ENCODE measurements around the gene EDEM2. TPM values are rescaled to one million over a fixed set of nuclear protein-coding genes. Genes with fewer than 3 reads are reported as not detected.
A peak's percentile ranks its signal among the peaks of the same experiment; 100 is the strongest.

Gene EDEM2
- total RNA-seq, 1 experiment from 2014 or later, result 34.7 TPM

DNA sequence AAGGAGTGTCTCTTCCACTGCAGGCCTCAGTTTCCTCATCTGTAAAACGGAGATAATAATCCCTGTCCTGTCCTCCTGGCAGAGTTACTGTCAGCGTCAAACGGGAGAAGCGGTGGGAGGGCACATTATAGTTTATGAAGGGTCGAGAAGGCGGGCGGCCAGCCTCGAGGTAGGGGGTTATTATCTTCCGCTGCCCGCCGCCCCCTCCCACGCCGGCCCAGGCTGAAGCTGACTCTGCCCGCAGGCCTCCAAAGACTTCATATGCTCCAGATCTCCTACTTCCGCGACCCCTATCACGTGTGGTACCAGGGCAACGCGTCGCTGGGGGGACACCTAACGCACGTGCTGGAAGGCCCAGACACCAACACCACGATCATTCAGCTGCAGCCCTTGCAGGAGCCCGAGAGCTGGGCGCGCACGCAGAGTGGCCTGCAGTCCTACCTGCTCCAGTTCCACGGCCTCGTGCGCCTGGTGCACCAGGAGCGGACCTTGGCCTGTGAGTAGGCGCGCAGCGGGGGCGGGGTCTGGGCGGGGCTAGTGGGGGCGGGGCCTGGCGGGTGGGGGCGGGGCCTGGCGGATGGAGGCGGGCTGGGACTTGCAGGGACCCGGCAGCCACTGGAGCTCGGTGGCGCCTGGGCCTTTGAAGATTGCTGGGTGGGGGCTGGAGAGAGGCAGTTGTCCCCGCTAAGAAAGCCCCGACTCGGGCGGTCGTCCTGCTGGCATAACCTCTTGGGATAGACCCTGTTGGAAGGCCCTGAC lies 27.5 kb upstream of the EDEM2 start:
- BruUV-seq (replicated peaks), result no TSS peak
- Histone ChIP-seq H3K27me3 (ENCODE audit: control insufficient read depth, insufficient read depth, low read length) (no peaks in the 10 kb centered on the region), H3K9me3 (ENCODE audit: control insufficient read depth, insufficient read depth, low read depth, low read length) (no peaks in the 10 kb centered on the region), H3K36me3 (ENCODE audit: control insufficient read depth, insufficient read depth, low read length) (no peaks in the 10 kb centered on the region), H3K27ac (ENCODE audit: low read length) (peak overlapping the region; percentile 52), H3K4me1 (ENCODE audit: control insufficient read depth, insufficient read depth, low read length) (peaks cover 16% of the 10 kb centered on the region), H3K4me3 (ENCODE audit: low read depth in 2 of 2, low read length in 2 of 2) (peak overlapping the region; percentile 17 to 45)
- DNase-seq (ENCODE audit: low read depth, low spot score), result no peak
- TF ChIP-seq SIN3A (IDR thresholded peaks at IDR 0.05; ENCODE audit: borderline replicate concordance, insufficient read depth, low read depth, low read length) (0 out of 2 replicates have a peak, but pooled peaks have one; percentile 54), TCF7L2 (IDR thresholded peaks at IDR 0.05; ENCODE audit: low read depth, low read length) (no peak)
- TF ChIP-seq, protein P1, sequence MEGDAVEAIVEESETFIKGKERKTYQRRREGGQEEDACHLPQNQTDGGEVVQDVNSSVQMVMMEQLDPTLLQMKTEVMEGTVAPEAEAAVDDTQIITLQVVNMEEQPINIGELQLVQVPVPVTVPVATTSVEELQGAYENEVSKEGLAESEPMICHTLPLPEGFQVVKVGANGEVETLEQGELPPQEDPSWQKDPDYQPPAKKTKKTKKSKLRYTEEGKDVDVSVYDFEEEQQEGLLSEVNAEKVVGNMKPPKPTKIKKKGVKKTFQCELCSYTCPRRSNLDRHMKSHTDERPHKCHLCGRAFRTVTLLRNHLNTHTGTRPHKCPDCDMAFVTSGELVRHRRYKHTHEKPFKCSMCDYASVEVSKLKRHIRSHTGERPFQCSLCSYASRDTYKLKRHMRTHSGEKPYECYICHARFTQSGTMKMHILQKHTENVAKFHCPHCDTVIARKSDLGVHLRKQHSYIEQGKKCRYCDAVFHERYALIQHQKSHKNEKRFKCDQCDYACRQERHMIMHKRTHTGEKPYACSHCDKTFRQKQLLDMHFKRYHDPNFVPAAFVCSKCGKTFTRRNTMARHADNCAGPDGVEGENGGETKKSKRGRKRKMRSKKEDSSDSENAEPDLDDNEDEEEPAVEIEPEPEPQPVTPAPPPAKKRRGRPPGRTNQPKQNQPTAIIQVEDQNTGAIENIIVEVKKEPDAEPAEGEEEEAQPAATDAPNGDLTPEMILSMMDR (IDR thresholded peaks at IDR 0.05), result no peak
- intact Hi-C loops (cut with micrococcal nuclease; ENCODE audit: unreplicated experiment) (no loop called here), in situ Hi-C loops (cut with HindIII; ENCODE audit: low pct_unique_long_range_greater_than_20kb, low sequenced_read_pairs) (no loop called here)
- peak; percentile 55 for ATAC-seq
- CTCF ChIA-PET, result no interaction called here
- POLR2A ChIA-PET, result no interaction called here

GRCh38 chr20:35173576-35174192 lies 26.5 kb upstream of the EDEM2 start:
- Histone ChIP-seq H3K27ac (ENCODE audit: low read length) (peak overlapping the region; percentile 52), H3K4me3 (ENCODE audit: low read depth in 2 of 2, low read length in 2 of 2) (peak overlapping the region; percentile 17 to 45; a peak in 3 of 4 replicates)
- intact Hi-C loops (cut with micrococcal nuclease; ENCODE audit: unreplicated experiment), result no loop called here

More at GRCh38 chr20:35173576-35174192, 26.5 kb upstream of the EDEM2 start:
- CTCF ChIA-PET, result no interaction called here
- H3K27me3 ChIP-seq (ENCODE audit: control insufficient read depth, insufficient read depth, low read length), result no peaks in the 10 kb centered on the region
- BruUV-seq (replicated peaks), result no TSS peak
- TF ChIP-seq REST (IDR thresholded peaks at IDR 0.05; ENCODE audit: insufficient read depth in 1 of 2, low read depth in 2 of 2, low read length in 1 of 2) (no peak), TCF7L2 (IDR thresholded peaks at IDR 0.05; ENCODE audit: low read depth, low read length) (no peak), SIN3A (IDR thresholded peaks at IDR 0.05; ENCODE audit: borderline replicate concordance, insufficient read depth, low read depth, low read length) (no peak), POLR2AphosphoS5 (IDR thresholded peaks at IDR 0.05; ENCODE audit: low read depth, low read length) (no peak)
- TF ChIP-seq, protein P1 (IDR thresholded peaks at IDR 0.05), result no peak
- ATAC-seq, result peak; percentile 23; the same call in 1 of the 2 replicates
- in situ Hi-C loops (cut with HindIII; ENCODE audit: low pct_unique_long_range_greater_than_20kb, low sequenced_read_pairs), result no loop called here
- POLR2A ChIA-PET, result interaction anchor here (0.7 kb wide), 1 partner anchor 144 kb away, joined by 3 read pairs; no protein-coding TSS in a partner anchor
- H3K9me3 ChIP-seq (ENCODE audit: control insufficient read depth, insufficient read depth, low read depth, low read length), result no peaks in the 10 kb centered on the region
- H3K36me3 ChIP-seq (ENCODE audit: control insufficient read depth, insufficient read depth, low read length), result no peaks in the 10 kb centered on the region
- H3K4me1 ChIP-seq (ENCODE audit: control insufficient read depth, insufficient read depth, low read length), result peaks cover 16% of the 10 kb centered on the region
- DNase-seq (ENCODE audit: low read depth, low spot score), result no peak

Measured in Panc1 (cell line).